Measurements from ENCODE around the gene ADGRF3.
"Not testable (repeated sequence)": the region's sequence is repeated elsewhere in the genome, so short reads cannot be mapped to it uniquely, and the experiment has no call there.

Gene ADGRF3, protein sequence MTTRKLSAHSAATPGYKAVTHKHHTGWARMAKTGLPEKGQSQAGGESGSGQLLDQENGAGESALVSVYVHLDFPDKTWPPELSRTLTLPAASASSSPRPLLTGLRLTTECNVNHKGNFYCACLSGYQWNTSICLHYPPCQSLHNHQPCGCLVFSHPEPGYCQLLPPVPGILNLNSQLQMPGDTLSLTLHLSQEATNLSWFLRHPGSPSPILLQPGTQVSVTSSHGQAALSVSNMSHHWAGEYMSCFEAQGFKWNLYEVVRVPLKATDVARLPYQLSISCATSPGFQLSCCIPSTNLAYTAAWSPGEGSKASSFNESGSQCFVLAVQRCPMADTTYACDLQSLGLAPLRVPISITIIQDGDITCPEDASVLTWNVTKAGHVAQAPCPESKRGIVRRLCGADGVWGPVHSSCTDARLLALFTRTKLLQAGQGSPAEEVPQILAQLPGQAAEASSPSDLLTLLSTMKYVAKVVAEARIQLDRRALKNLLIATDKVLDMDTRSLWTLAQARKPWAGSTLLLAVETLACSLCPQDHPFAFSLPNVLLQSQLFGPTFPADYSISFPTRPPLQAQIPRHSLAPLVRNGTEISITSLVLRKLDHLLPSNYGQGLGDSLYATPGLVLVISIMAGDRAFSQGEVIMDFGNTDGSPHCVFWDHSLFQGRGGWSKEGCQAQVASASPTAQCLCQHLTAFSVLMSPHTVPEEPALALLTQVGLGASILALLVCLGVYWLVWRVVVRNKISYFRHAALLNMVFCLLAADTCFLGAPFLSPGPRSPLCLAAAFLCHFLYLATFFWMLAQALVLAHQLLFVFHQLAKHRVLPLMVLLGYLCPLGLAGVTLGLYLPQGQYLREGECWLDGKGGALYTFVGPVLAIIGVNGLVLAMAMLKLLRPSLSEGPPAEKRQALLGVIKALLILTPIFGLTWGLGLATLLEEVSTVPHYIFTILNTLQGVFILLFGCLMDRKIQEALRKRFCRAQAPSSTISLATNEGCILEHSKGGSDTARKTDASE

DNA sequence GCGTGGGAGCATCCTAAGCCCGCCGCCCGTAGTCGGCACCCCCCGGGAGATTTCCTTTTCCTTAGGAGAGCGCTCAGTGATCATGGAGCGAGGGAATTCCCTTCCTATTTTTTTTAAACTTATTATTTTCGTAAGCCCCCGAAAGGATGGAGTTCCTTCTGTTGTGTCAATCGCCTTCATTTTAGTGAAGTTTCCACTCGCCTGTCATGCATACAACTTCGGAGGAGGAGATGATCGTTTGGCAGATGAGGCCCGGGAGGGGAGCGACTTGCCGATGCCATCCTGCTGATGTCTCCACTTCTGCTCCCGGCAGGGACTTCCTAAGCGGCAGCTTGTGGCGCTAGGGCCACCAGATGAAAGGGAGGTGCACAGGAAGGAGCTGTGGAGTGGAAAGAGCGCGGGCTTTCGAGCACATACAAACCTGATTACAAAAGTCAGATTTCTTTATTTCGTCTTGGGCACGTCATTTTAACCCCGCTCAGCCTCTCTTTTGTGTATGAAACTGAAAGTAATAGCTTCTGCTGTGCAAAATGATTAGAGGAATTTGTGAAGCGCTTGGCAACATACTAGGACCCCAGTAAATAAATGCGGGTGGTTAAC, at the start of gene ADGRF3:
ADGRF3 (minus strand) TSS at position 336 of the 600 bp plus-strand sequence. CDS start 555 bp downstream, outside the sequence.
- peak; percentile 77 for DNase-seq

DNA sequence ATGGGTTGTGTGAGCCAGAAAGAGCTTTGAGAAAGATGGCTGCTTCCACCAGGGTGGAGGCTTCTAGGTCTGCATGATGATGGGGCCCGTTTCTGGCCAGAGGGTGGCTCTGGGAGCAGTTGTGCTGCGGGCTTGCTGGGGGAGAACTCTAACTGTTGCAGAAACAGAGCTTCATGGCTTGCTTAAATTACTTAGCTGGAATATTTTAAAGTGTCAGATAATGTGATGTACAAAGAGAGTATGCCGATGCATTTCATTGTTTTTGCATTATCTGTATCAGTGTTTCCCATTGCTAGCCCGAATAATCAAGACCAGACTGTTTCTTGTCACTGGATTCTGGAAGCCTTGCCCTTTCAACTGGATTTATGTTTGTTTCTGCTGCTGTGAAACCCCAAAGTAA, 48.8 kb upstream of the ADGRF3 start:
- no peak for DNase-seq

DNA sequence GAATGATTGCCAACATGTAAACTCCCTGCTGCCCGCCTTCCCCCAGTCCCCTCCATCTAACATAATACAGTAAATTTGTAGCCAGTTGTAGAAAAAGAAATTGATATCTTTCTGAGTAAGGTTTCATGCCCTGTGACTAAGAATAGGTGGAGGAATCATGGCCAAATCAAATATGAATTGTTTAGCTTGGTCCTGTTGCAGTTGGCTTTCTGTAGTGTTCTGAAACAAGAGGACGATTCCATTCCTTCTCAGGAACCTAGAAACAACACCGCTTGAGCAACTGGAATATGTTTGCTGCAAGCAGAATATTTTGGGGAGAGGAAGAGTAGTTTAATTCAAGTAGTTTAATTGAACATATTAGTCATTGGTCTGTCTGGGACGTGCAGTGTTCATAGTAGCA, 48.1 kb upstream of the ADGRF3 start:
- no peak for DNase-seq

DNA sequence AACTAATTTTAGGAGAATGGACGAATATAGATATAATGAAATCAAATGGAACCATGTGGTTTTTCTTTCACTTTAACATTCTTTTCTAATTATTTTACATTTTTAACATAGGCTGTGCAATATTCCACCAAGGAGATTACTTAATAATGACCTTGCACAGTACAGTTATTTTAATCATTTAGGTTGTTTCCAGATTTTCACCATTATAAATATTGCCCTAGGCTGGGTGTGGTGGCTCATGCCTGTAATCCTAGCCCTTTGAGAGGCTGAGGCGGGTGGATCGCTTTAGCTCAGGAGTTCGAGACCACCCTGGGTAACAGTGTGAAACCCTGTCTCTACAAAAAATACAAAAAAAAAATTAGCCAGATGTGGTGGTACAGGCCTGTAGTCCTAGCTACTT, 40.6 kb upstream of the ADGRF3 start:
- peak; percentile 6 for DNase-seq

DNA sequence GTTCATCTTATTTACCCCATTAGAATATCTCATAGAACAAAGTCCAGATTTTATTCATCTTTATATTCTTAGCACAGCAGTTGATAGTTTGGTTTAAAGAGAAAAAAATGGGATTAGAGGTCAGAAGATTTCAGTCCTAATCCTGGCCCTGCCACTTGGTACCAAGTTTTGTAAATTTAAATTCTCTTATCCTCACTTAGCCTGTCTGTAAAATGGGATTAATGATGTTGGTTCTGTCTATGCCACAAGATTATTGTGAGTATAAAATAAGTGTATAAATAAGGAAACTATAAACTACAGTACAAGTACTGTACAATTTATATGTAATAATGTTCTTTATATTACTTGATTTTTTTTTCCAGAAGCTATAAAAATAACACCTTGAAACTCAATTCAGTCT, 38.0 kb upstream of the ADGRF3 start:
- DNase-seq: no peak

DNA sequence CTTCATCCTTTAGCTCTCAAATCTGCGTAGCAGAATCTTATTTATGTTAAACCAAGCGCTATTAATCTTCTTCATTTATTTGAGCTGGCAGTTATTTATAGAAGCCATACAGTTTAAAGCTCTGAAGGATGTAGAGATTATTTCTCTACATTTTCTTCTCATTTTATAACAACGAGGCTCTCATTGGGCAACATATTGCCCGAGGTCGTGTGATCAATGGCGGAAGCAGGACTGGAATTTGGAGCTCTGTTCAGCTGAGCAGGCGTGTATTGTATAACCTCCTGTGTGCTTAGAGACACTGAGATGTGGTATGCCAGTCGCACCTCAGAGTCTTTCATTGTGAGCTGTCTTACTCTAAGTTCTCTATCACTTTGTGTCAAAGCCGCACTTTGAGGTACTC, 37.6 kb upstream of the ADGRF3 start:
- DNase-seq: no peak

DNA sequence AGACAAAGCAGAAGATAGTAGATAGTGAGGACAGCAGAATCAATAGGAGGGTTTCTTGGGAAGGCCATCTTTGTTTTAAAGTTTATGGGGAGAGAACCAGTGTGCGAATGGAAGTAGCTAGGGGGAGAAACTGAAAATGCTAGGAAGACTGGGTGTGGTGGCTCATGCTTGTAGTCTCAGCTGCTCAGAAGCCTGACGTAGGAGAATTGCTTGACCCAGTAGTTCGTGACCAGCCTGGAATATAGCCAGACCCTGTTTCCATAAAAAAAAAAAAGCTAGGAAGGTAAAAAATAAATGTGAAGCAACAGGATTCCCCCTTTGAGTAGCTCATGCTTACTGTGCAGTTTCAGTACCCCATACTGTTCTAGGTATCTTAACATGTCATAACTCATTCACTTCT, 36.0 kb upstream of the ADGRF3 start:
- DNase-seq: peak; percentile 81

DNA sequence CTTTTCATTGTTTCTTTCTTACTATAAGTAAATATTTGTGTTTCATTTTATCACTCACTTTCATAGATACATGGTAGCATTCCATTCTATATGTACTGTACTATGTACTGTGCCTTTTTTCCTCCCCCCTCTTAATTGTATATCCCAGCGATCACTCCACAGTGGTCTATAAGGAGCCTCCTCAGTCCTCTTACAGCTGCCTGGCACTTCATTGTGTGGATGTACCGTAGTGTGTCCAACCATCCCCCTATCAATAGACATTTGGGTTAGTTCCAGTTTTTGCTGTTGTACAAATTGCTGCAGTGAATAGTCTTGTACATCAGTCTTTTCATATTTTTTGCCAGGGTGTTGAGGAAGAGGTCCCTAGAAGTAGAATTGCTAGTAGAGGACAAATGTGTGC, 33.7 kb upstream of the ADGRF3 start:
- DNase-seq: no peak

DNA sequence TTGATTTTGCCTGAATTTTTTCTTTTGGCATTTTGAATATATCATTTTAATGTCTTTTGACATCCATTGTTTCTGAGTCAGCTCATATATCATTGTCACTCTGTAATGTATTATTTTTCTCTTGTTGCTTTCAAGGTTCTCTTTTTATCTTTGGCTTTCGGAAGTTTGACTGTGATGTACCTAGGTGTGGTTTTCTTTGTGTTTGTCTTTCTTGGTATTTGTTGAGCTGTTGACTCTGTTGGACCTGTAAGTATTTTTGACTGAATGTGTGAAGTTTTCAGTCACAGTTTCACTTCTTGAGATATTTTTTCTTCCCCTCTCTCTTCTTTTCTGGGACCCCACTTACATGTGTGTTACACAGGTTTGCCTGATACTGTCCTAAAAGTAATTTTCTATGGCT, 30.2 kb upstream of the ADGRF3 start:
- DNase-seq: no peak

DNA sequence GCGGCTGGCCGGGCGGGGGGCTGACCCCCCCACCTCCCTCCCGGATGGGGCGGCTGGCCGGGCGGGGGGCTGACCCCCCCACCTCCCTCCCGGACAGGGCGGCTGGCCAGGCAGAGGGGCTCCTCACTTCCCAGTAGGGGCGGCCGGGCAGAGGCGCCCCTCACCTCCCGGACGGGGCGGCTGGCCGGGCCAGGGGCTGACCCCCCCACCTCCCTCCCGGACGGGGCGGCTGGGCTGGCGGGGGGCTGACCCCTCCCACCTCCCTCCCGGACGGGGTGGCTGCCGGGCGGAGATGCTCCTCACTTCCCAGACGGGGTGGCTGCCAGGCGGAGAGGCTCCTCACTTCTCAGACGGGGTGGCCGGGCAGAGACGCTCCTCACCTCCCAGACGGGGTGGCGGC, 24.3 kb upstream of the ADGRF3 start:
- DNase-seq: not testable (repeated sequence)

DNA sequence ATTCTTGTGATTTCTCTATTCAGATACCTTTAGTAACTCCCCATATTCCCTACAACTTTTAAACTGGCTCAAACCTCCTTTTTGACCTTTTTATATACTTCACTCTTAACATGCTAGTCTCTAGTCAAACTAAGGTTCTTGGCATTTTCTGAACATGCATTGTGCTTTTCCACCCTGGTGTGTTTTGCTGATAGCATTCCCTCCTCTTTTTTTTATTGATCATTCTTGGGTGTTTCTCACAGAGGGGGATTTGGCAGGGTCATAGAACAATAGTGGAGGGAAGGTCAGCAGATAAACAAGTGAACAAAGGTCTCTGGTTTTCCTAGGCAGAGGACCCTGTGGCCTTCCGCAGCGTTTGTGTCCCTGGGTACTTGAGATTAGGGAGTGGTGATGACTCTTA, 23.1 kb upstream of the ADGRF3 start:
- DNase-seq: not testable (repeated sequence)

DNA sequence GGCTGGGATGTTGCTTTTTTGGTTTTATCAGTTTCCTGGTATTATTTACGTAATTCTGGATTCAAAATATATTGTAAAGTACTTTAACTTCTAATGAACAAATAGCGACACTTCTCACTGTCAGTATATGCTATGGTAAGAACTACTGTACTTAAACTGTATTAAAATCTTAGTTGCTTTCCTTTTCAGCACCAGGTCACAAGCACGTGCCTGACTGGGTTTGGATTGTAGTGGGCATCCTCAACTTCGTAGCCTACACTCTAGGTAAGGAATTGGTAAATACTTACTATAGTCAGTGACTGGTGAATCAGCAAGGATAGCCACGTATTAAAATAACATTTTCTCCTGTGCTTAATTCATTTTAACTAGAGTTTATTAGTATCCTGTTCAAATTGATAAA, 20.4 kb upstream of the ADGRF3 start:
- no peak for DNase-seq

DNA sequence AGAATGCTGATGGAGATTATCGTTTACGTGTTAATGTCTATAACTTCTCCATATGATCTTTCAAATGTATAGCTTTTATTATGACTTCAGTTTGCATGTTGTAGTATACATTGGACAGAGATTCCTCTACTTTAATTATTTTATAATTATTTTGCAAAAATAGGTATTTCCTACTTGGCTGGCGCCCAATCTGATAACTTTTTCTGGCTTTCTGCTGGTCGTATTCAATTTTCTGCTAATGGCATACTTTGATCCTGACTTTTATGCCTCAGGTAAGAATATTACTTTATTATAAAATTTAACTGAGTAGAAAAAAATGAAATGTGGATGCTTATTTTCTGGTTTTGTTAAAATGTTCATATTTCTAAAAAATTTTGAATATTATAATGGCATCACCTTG, 18.1 kb upstream of the ADGRF3 start:
- no peak for DNase-seq

DNA sequence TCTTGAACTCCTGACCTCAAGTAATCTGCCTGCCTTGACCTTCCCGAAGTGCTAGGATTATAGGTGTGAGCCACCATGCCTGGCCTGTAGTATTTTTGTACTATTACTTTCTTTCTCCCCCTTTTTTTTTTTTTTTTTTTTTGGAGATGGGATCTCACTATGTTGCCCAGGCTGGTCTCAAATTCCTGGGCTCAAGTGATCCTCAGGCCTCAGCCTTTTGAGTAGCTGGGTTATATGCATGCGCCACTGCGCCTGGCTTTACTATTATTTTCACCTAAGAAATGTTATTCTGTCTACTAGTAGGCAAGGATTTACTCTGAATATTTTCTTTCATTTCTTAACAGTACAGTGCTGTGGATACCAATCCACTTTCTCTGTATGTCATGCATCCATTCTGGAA, 17.4 kb upstream of the ADGRF3 start:
- no peak for DNase-seq

DNA sequence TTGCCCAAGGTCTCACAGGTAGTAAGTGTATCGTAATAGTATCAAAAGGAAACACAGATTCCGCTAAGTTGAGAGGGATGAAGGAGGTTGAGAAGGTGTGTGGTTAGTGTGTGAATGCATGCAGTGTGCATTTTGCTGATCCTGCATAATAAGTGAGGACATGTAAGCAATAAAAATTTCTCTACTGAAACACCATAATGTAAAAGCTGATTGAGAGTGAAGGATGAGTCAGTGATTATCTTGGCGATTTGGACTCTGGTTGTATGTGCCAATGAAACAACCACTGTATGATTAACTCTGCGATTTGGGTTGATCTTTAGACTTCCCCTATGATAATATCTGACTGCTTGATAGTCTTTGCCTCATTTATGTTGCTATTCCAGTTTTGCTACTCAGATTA, 16.7 kb upstream of the ADGRF3 start:
- no peak for DNase-seq

DNA sequence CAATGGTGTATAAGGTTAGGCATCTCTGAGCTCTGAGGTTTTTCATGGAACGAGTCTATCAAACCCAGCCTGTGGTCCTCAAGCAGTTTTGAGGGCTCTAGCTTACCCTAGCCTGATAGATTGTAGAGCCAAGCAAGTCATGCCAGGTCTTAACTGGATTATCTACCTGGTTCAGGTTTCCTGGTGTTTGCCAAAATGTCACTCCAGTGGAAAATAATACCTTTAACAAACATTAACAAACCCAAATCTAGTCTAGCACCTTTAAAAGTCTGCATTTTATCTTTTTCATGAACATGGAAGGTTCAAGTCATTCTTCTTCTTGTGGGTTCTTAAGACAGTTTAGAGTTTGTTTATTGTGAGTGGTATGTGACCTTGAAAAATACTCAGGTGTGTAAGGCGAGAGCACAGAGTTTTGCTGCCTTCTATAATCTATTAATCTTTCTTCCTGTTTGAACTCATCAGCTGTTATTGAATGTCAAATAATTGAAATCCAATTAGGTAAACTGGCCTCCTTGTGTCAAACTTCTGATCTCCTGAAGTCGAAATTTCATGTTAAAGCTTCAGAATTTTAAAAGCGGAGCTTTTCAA, 13.4 kb upstream of the ADGRF3 start:
- DNase-seq: no peak

DNA sequence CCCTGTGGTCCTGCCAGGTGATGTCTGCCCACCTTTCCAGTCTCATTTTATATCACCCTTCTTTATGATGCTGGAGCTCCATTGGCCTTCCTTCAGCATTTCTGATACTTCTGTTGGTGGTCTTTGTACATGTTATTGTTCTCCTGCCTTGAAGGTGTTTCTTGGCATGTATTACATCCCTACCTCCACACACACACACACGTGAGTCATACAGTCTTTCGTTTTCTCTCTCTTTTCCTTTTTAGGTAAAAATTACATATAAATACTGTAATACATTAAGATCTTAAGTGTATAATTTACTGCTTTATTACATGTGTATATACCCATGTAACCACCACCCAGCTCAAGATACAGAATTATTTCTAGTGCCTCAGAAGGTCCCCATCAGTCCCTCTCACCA, 10.2 kb upstream of the ADGRF3 start:
- no peak for DNase-seq

DNA sequence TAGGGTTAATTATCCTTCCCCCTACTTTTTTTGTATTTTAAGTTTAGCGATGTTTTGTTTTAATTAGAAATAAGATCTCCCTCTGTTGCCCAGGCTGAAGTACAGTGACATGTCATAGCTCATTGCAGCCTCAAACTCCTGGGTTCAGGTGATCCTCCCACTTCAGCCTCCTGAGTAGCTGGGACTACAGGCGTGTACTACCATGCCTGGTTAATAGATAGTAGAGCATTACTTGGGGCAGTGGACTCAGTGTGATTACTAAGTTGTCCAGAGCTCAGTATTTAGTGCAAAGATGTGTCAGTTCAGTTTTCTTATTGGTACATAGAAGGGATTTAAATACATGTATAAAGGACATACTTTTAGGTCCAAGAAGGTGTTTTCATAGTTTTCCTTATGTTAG, 9.5 kb upstream of the ADGRF3 start:
- no peak for DNase-seq

DNA sequence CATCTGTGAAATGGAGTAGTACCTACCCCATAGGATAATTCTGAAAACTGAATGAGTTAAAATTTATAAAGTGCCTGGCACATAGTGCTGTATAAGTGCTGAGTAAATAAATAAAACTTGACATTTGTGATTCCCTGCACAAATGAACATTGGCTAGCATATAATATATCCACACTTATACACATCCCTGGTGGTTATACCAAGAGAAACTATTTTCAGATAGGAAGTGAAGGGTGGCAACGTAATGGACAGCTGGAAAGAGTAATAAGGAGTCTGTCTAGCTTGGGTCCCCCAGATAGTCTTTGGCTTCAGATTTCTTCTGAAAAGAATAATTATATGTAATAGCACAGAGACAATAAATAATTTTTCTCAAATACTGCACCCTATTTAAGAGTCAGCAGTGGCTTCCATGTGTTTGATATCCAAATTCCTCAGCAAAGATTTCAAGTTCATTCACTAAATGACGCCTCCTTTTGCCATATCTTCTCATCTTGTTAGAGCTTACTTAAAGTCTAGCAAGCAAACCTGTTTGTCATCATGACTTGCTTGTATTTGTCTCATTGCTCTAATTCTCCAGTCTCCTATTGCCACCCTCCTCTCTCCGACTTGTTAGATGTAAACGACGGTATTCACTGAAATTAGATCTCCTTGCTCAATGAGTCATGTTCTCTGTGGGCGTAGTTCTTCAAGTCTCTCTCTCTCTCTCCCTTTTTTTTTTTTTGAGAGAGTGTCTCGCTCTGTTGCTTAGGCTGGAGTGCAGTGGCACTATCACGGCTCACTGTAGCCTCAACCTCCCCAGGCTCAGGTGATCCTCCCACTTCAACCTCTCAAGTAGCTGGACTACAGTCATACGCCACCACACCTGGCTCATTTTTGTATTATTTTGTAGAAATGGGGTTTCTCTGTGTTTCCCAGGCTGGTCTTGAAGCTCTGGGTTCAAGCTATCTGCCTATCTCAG, 8.7 kb upstream of the ADGRF3 start:
- peak; percentile 33 for DNase-seq

DNA sequence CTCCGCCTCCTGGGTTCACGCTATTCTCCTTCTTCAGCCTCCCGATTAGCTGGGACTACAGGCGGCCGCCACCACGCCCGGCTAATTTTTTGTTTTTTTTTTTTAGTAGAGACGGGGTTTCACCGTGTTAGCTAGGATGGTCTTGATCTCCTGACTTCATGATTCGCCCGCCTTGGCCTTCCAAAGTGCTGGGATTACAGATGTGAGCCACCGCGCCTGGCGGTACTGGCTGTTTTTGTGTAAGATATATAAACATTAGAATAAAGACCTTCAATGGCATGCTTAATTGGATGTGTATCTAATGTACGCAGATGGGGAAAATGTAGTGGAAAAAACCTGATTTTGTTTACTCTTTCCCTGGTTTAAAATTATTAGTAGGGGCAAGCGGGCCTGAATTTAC, 7.9 kb upstream of the ADGRF3 start:
- DNase-seq: not testable (repeated sequence)

DNA sequence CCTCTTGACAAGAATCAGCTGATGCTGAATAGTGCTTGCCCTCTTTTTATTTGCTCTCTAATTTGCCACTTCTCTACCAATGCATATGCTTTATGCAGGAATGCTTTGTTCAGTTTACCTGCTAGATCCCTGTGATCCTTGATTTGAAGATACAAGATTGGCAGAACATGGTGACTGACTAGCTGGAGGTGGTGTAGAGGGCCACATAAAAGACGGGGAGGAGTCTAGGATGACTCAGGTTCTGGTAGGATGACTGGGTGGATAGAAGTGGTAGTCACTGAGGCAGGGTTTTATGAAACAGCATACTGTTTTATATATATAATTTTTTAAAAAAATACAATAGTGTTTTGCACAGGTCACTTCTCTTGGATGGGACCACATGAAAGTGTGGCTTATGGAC, 6.3 kb upstream of the ADGRF3 start:
- DNase-seq: peak; percentile 47

Data from suppressor macrophage treated with lipopolysaccharide for 4 hours (primary cell).